Measurements from ENCODE around the gene BROX. TPM values are rescaled to one million over a fixed set of nuclear protein-coding genes. Genes with fewer than 3 reads are reported as not detected.
"Not testable (repeated sequence)": the region's sequence is repeated elsewhere in the genome, so short reads cannot be mapped to it uniquely, and the experiment has no call there.

The BROX gene
- polyA plus RNA-seq, 3 donors: 40.2 to 51.8 (median 49.1) TPM

- no peak for DNase-seq (ENCODE audit: extremely low read depth in 1 of 11, low read depth in 9 of 11, low spot score in 4 of 11)
These were observed 47.2 kb downstream of the BROX start for GRCh38 chr1:222759451-222760035.

- DNase-seq (ENCODE audit: extremely low read depth in 1 of 11, low read depth in 9 of 11, low spot score in 4 of 11): no peak
These were observed 48.7 kb downstream of the BROX start for GRCh38 chr1:222761083-222761482.

GRCh38 chr1:222762178-222762577, 49.8 kb downstream of the BROX start:
- DNase-seq (ENCODE audit: extremely low read depth in 1 of 11, low read depth in 9 of 11, low spot score in 4 of 11): not testable (repeated sequence)

- no peak for DNase-seq (ENCODE audit: extremely low read depth in 1 of 11, low read depth in 9 of 11, low spot score in 4 of 11)
These were observed 54.8 kb downstream of the BROX start for GRCh38 chr1:222767152-222767571.

GRCh38 chr1:222768592-222768991, 56.2 kb downstream of the BROX start:
- DNase-seq (ENCODE audit: extremely low read depth in 1 of 11, low read depth in 9 of 11, low spot score in 4 of 11): no peak

- DNase-seq (ENCODE audit: extremely low read depth in 1 of 11, low read depth in 9 of 11, low spot score in 4 of 11): no peak
These were observed 56.8 kb downstream of the BROX start for GRCh38 chr1:222769181-222769580.

GRCh38 chr1:222769971-222770620, 57.7 kb downstream of the BROX start:
- no peak for DNase-seq (ENCODE audit: extremely low read depth in 1 of 11, low read depth in 9 of 11, low spot score in 4 of 11)

- no peak for DNase-seq (ENCODE audit: extremely low read depth in 1 of 11, low read depth in 9 of 11, low spot score in 4 of 11)
These were observed 60.6 kb downstream of the BROX start for GRCh38 chr1:222772996-222773379.

GRCh38 chr1:222777463-222777862, 65.1 kb downstream of the BROX start:
- no peak for DNase-seq (ENCODE audit: extremely low read depth in 1 of 11, low read depth in 9 of 11, low spot score in 4 of 11)

- no peak for DNase-seq (ENCODE audit: extremely low read depth in 1 of 11, low read depth in 9 of 11, low spot score in 4 of 11)
These were observed 65.6 kb downstream of the BROX start for GRCh38 chr1:222777977-222778376.

- DNase-seq (ENCODE audit: extremely low read depth in 1 of 11, low read depth in 9 of 11, low spot score in 4 of 11): no peak
These were observed 68.9 kb downstream of the BROX start for GRCh38 chr1:222781251-222781650.

GRCh38 chr1:222783051-222783450, 70.7 kb downstream of the BROX start:
- DNase-seq (ENCODE audit: extremely low read depth in 1 of 11, low read depth in 9 of 11, low spot score in 4 of 11): no peak

GRCh38 chr1:222784371-222784770, 72.0 kb downstream of the BROX start:
- no peak for DNase-seq (ENCODE audit: extremely low read depth in 1 of 11, low read depth in 9 of 11, low spot score in 4 of 11)

Other genes starting within 250 kb of the BROX start
- gene HHIPL2, start 164.5 kb upstream of the BROX start, polyA plus RNA-seq (ENCODE audit: insufficient read length in 3 of 3): 1 to 10 TPM in 2 of 3 donors, under 1 TPM in 1; 0.50 to 1.2 (median 1.2) TPM
- 10 to 100 TPM; 14.4 to 17.6 (median 16.7) TPM for gene TAF1A, start 122.6 kb upstream of the BROX start, polyA plus RNA-seq (ENCODE audit: insufficient read length in 3 of 3)
- gene MIA3, start 94.5 kb upstream of the BROX start, polyA plus RNA-seq (ENCODE audit: insufficient read length in 3 of 3): 10 to 100 TPM; 59.2 to 80.7 (median 72.2) TPM
- 10 to 100 TPM; 62.5 to 78.7 (median 75.7) TPM for gene AIDA, start 73 bp upstream of the BROX start, polyA plus RNA-seq (ENCODE audit: insufficient read length in 3 of 3)
- not detected for gene FAM177B, start 24.6 kb downstream of the BROX start, polyA plus RNA-seq (ENCODE audit: insufficient read length in 3 of 3)
- 10 to 100 TPM; 13.5 to 16.1 (median 14.7) TPM for gene DISP1, start 102.5 kb downstream of the BROX start, polyA plus RNA-seq (ENCODE audit: insufficient read length in 3 of 3)

Measured in renal cortex interstitium (tissue), 11 donors.